ENCODE data around the gene ABCC4. TPM values are rescaled to one million over a fixed set of nuclear protein-coding genes. Genes with fewer than 3 reads are reported as not detected.

ABCC4 gene
- total RNA-seq, 1 experiment from 2014 or later: 23.9 TPM

DNA sequence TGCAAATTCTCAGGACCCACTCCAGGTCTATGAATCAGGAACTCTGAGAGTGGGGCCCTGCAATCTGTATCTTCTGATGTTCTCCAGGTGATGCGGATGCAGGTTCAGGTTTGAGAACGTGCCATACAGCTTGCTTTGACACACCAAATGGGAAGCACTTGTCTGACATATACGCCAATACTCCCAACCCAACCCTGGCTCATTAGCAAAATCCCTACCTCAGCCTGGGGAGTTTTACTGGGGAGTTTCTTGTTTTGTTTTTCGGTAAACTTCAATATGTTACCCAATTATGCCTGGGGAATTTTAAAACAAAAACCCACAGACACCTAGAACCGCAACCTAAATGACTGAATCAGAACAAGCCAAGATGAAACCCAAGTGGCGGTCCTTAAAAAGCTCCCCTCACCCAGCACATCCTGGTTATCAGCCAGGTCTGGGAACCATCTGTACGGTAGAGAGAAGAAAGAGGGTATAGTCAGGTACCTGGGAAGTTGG is 41.2 kb downstream of the ABCC4 start:
- DNase-seq (ENCODE audit: low read depth): no peak

DNA sequence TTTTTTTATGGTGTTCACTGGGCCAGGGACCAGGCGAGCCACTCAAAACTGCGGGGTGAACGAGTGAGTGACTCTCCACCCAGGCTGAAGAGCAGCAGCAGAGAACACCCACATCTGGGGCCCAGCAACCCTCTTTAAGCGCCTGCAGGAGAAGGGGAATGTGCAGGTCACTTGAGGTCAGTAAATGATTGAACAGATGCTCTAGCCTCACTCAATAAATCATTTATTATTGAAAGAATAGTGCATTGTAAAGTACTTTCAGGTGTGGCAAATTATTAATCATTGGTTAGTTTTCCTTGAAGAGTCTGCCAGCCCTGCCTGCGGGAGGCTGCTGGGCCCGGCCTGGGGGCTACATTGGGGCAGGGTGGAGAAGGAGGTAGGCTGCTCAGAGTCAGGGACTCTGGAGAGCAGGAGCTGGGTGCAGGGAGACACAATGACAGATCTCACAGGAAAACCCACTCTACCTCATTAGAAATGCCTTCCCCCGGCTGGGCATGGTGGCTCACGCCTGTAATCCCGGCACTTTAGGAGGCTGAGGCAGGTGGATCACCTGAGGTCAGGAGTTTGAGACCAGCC is 42.5 kb downstream of the ABCC4 start:
- no peak for DNase-seq (ENCODE audit: low read depth)

DNA sequence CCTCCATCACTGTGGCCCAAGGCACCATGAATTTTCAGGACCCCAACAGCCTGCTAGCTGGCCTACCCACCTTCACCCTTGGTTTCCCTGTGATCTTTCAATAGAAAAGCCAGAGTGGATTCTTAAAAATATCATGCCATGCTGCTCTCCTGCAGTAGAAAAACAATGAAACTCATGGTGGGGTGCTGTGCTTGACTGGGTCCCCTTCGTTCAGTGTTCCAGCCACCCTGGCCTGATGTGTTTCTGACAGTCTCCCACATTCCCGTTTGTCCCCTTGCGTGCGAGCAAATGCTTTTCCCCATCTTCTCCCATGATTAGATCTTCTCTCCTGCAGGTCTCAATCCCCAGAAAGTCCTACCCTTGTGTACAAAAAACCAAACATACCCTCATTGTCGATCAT is 43.2 kb downstream of the ABCC4 start:
- DNase-seq (ENCODE audit: low read depth): no peak

DNA sequence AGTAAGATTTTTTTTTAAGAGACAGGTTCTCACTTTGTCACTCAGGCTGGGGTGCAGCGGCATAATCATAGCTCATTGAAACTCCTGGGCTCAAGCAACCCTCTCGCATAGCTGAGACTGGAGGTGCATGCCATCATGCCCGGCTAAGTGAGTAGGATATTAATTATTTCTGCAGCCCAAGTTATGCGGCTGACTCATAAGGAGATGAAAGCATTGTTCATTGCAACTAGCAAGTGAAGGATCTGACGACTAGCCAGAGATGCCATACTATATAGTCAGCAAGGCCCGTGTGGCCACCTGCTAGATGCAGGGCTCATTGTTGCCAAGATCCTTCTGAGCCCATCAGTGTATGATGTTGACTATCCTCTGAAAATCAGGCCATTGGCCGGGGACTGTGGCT is 45.2 kb downstream of the ABCC4 start:
- peak; percentile 97 for DNase-seq (ENCODE audit: low read depth)

DNA sequence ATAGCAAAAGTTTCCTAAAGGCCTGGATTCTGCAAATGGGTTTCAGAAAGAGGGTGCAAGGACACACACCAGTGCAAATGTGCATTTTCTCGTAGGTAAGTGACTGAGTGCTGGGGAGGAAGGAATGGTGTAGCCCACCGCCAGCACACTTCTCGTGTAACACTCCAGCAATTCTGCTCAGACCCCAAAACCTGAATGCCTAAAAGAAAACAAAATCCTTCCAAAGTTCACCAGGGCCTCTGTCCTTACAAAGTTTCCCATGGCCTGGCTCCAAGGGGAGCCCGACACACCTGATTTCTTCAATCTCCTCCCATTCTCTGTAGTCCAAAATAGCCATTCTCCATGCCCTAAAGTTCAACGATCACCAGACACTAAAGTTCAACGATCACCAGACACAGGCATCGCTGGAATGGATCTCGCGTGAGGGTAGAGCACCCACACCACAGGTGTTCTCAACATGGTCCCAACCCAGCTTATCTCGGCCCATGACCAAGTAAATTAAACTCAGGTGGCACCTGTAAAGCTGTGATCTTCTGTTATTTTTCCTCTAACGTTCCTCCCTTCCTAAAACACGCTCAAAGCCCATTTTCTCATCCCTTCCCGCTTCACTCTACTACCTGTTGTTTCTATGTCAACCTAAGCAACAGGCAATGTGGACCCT is 46.0 kb downstream of the ABCC4 start:
- no peak for DNase-seq (ENCODE audit: low read depth)

DNA sequence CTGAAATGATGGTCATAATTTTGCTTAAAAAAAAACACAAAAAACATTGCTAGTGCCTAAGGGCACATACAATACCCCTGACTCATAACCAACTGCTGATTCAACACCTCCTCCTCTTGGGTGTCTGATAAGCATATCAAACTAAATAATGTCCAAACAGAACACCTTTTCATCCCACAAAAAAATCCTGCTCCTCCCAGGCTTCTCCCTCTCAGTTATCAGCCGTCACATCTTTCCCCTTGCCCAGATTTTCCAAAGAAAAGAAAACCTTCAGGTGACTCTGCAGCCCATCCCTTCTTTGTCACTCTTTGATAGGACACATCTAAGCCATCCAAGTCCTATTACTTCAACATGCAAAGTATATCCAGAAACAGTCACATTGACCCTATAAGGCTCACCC is 46.9 kb downstream of the ABCC4 start:
- DNase-seq (ENCODE audit: low read depth): peak; percentile 66

DNA sequence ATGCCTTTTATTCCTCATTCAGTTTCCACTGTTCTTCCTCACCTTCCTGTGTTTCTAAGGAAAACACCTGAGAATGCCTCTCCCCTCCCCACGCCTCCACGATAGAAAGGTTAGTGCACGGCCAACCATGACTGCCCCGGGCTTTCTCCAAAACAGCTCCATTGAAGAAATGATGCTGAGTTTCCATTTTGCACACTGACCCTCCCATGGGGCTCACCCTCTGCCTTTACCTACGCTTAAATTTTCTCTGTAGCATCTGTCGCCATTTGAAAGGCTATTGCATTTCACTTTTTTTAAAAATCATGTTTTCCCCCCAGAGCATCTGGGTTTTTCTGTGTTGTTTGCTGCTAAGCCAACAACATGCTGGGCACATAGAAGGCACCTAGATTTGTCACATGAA is 48.2 kb downstream of the ABCC4 start:
- DNase-seq (ENCODE audit: low read depth): no peak

DNA sequence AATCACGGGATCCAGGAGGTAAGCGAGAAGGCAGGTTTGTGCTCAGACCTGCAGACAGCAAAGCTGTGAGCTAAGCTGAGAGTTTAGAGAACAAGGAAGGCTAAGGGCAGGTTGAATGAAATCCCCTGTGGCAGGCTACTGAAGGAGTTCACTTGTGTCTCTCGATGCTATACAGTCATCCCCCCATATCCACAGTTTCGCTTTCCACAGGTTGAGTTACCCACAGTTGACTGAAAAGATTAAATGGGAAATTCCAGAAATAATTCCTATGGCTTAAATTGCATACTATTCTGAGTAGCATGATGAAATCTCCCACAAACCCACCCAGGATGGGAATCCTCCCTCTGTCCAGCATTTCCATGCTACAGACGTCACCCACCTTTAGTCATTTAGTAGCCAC is 49.6 kb downstream of the ABCC4 start:
- no peak for DNase-seq (ENCODE audit: low read depth)

DNA sequence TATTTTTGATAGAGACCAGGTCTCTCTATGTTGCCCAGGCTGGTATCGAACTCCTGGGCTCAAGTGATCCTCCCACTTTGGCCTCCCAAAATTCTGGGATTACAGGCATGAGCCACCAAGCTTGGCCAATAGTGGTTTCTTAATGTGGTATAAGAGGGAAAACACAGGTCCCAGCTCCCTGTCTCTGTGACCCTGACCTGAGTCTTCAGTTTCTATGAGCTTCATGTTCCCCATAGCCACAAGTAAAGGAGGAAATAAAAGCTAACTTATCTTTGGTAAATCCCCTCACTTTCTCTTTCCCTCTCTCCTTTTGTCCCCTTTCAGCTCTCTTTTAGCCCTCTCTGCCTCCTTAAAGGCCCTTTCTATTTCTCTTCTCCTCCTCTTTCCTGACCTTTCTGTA is 50.3 kb downstream of the ABCC4 start:
- DNase-seq (ENCODE audit: low read depth): no peak

DNA sequence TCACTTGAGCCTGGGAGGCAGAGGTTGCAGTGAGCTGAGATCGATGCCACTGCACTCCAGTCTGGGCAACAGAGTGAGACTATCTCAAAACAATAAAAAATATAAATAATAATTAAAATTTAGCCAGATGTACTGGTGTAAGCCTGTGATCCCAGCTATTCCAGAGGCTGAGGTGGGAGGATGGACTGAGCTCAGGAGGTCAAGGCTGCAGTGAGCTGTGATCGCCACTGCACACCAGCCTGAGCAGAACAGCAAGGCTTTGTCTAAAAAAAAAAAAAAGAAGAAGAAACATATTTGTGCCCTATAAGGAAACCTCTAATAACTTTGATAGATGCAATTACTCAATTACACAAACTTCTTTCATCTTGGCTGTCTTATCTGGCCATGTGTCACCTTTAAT is 52.3 kb downstream of the ABCC4 start:
- no peak for DNase-seq (ENCODE audit: low read depth)

DNA sequence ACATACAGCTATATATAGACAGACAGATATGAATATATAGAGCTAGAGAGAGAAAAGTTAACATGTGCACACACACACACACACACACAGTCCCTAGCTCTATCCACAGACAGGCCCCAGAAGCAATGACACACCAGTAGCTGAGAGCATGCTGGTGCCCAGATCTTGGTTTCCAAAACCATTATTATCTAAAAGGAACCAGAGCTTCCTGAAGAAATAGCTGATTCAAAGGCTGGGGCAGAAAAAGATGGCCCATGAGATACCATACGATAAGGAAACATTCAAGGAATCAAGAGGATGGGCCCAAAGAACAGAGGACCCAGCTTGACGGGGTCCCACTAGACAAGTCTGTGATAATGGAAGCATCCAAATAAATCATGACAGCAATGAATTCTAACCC is 53.4 kb downstream of the ABCC4 start:
- no peak for DNase-seq (ENCODE audit: low read depth)

DNA sequence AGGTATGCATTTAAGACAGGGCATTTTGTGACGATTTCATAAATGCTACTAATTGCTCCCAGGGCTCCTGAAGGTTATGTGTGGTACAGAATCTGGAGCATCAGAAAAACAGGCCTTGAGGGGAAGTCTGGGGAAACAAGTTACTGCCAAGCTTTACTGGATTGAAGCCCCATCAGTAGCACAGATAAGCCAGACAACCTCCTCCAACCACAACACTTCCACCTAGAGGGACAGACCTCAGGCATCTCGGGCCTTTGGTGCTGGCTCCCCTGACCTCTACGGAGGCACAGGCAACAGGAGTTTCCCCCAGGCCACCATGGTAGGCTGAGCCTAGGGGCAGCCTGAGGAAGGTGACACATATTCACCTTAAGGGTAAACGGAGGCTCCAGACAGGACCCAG is 54.1 kb downstream of the ABCC4 start:
- DNase-seq (ENCODE audit: low read depth): no peak

DNA sequence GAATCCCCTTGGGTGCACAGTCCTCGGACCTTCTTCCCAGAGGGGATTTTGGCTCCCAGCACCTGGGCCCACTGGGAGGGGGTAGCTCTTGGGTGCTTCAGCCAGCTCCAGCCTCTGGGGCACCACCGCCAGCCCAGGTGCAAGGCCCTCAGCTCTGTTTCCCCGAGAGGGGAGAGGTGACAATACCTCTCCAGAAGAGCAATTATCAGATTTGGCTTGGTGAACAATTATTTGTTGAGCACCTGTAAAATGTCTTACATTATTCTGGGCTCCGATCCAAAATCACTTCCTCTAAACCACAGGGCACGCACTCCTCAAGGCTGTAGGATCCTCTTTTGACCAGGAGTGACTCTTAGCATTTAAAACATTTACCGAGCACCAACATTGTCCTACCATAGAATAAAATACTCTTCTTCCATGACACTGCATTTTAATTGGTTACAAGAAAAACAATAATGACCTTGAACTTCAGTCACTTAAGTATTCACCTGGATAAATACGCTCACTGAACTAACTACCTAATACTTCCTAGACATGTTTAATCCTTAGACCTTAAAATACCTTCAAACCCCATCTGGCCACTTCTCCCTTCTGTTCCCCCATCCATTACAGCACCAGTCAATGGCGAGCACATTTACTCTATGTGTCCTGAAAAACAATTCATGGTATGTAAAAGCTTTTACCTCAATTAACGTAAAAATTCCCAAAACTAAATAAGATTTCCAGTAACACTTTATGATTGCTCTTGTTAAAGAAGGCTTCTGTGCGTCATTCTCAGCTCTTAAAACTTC is 54.8 kb downstream of the ABCC4 start:
- DNase-seq (ENCODE audit: low read depth): no peak

DNA sequence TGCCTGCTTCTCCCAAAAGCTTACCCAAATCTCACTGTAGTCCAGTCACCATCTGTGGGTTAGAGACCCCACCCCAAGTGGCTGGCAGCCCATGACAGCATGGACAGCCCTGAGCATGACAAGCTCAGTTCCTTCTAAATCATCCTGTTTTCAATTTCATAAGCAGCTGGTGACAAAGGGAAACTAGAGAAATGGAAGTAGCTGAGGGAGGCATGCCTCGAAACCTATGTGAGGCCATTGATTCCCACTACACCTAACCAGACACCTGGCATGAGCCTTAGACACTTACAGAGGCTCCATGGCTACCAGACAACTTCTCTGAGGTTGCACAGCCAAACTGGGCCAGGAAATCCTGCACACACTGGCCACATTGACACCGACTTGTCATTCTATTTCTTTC is 56.2 kb downstream of the ABCC4 start:
- DNase-seq (ENCODE audit: low read depth): no peak

DNA sequence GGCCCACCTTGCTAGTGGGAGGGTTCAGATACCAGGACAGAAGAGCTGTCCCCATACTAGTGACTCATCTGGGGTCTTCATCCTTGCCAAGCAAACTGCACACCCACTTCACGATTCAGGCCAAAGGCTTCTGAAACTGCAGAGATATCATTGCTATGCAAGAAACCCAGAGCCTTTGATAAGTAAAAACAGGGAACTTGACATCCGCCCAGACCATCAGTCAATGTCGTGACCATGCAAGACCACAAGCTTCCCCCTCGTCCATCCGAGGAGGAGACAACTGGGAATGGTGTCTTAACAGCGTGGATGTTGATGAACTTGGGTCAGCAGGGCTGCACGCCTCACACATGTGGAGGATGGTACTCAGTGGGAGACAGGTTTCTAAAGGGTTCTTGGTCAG is 58.0 kb downstream of the ABCC4 start:
- peak; percentile 52 for DNase-seq (ENCODE audit: low read depth)

DNA sequence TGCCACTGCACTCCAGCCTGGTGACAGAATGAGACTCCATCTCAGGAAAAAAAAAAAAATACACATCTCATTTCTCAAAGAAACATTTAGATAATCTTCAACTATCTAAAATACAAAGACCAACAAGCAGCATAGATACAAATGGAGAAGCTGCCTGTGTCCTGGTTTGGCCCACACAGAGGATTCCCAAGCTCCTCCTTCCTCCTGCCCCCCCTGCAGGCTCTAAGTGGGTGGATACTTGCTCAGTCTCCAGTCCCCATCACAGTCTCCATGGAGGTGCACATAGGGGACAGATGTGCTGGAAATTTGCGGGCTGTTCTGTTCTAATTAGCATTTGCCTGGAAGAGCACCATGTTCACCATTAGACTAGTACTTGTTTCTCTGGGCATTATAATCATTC is 59.9 kb downstream of the ABCC4 start:
- no peak for DNase-seq (ENCODE audit: low read depth)

DNA sequence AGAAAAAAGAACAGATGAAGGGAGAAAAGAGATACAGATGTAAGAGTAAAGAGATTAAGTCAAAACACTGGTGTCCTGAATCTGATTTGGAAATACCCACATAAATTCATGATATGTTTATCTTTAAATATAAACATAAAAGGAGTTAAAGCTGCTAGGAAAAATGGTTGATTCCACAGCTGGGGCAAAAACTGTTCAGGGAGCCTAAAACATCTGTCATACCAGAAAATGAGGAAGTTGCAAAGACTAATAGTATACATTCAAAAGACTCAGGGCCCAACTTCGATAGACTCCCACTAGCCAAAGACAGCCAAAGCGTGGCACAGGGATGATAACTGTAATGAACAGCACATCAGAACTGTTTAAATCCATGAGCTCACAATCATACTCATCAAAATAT is 62.0 kb downstream of the ABCC4 start:
- no peak for DNase-seq (ENCODE audit: low read depth)

DNA sequence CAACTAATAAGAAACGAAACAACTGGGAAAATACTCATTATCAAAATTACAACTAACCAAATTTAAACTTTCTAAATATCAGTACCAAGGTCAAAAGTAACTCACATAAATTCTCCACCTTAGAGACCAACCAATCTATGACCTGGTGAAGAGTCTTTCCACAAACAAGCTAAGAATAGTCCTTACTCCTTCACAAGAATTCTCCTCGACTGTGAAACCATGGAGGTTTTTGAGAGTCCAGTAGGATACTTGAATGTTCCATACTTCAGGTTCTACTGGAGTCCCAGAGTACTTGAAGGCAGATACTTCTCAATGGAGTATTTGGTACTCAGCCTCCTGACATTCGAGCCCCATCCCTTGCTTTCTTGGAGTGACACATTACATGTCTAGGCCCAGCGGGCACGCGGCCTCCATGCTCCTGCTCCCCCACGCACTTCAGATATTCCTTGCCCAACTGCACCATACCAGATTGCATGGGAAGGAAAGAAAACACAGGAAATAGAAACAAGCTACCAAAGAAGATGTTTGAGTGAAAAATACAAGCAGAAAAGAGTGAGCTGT is 63.9 kb downstream of the ABCC4 start:
- no peak for DNase-seq (ENCODE audit: low read depth)

DNA sequence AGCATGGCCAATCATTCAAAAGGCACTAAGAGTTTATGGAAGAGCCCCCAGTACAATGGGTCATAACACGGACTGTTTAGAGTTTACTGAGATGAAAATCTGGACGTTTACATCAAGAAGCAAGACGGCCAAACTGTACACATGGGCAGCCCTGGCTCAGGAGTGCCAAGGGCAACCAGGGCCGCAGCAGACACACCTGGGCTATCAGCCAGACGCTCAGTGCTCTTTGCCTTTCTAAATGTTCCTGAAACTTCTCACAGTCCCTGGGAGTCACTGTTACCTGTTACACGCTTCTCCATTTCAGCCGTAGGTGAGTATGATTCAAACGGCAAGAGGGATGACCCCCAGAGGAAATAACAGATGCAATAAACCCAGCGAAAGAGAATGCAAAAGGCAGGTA is 64.5 kb downstream of the ABCC4 start:
- DNase-seq (ENCODE audit: low read depth): no peak

DNA sequence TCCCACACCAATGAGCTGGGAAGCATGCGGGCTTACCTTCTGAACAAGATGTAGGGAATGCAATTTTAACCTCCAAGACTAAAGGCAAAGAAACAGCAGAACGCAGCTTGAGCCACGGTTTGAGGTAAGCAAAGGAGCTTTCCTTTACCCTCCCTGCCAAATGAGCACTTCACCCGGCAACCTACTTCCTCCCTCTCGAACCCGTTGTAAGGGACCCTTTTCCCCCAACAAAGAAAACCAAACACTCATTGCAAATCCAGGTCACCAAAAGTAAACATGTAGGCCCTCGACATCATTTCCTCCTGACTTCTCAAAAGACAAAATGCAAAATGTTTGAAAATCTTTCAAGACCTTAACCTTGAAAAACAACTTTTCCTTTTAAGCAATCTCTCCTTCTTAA is 65.3 kb downstream of the ABCC4 start:
- no peak for DNase-seq (ENCODE audit: low read depth)

DNA sequence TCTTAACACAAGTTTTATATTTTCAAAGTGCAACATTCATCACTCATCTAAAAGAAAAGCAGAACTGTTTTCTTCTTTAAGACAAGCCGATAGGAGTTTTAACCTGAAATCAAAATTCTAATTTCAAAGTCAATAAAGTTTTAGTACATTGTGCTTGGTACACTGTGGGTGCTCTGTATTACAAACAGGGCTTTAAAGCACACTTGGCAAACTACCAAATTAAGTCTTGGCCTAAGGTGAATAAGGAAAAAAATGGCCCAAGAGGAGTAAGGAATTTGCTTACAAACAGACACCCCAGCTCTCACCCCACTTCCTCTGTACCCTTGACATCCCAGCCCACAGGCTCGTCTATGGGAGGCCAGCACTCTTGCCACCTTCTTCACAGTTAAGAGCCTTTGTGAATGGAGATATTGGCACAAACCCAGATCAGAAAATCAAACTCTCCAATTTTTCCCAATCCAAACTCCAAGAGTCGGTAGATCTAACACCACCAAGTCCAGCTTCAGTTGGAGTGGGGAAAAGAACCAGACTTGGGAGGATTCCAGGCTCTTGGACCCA is 66.0 kb downstream of the ABCC4 start:
- no peak for DNase-seq (ENCODE audit: low read depth)

DNA sequence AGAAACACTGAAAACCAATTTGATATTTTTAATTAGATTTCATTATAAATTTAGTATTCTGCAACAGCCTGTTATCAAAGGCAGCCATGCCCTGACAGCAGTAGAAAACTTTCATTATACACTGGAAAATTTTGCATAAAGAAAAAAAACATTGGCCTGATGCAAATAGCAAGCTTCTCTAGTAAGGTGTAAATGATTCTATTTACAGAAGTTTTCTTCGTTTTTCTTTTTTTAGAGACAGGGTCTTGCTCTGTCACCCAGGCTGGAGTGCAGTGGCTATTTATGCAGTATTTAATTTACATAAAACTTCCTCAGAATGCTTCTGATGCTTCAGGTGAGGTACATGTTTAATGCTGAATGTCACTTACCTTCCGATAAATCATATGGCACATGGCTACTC is 67.0 kb downstream of the ABCC4 start:
- DNase-seq (ENCODE audit: low read depth): no peak

Measured in LHCN-M2 (cell line).